ENCODE data around the gene PARD6B.

PARD6B gene

GRCh38 chr20:50716518-50716917 is 14.9 kb upstream of the PARD6B start:
- H3K4me3 ChIP-seq (ENCODE audit: low read depth, low read length): no peak overlapping the region
- H3K36me3 ChIP-seq: no peaks in the 10 kb centered on the region
- no peak for DNase-seq
- H3K9me3 ChIP-seq (ENCODE audit: severe bottlenecking): no peaks in the 10 kb centered on the region
- no peak for TF ChIP-seq CTCF (IDR thresholded peaks at IDR 0.05; ENCODE audit: low read depth, low read length)
- H3K27ac ChIP-seq: no peak overlapping the region
- no peaks in the 10 kb centered on the region for H3K27me3 ChIP-seq (ENCODE audit: insufficient read depth, low read depth, severe bottlenecking)

- Histone ChIP-seq H3K27ac (no peak overlapping the region), H3K36me3 (no peaks in the 10 kb centered on the region), H3K4me3 (ENCODE audit: low read depth, low read length) (no peak overlapping the region), H3K27me3 (ENCODE audit: insufficient read depth, low read depth, severe bottlenecking) (no peaks in the 10 kb centered on the region), H3K9me3 (ENCODE audit: severe bottlenecking) (no peaks in the 10 kb centered on the region)
- no peak for TF ChIP-seq CTCF (IDR thresholded peaks at IDR 0.05; ENCODE audit: low read depth, low read length)
- no peak for DNase-seq
These were observed 14.1 kb upstream of the PARD6B start for GRCh38 chr20:50717312-50717711.

- Histone ChIP-seq H3K4me3 (ENCODE audit: low read depth, low read length) (no peak overlapping the region), H3K27ac (no peak overlapping the region), H3K27me3 (ENCODE audit: insufficient read depth, low read depth, severe bottlenecking) (no peaks in the 10 kb centered on the region), H3K9me3 (ENCODE audit: severe bottlenecking) (no peaks in the 10 kb centered on the region), H3K36me3 (no peaks in the 10 kb centered on the region)
- no peak for DNase-seq
- TF ChIP-seq CTCF (IDR thresholded peaks at IDR 0.05; ENCODE audit: low read depth, low read length): peak; percentile 42
These were observed 13.2 kb upstream of the PARD6B start for GRCh38 chr20:50717974-50718761.

GRCh38 chr20:50719328-50719727 is 12.1 kb upstream of the PARD6B start:
- H3K4me3 ChIP-seq (ENCODE audit: low read depth, low read length): no peak overlapping the region
- TF ChIP-seq CTCF (IDR thresholded peaks at IDR 0.05; ENCODE audit: low read depth, low read length): no peak
- no peaks in the 10 kb centered on the region for H3K27me3 ChIP-seq (ENCODE audit: insufficient read depth, low read depth, severe bottlenecking)
- no peaks in the 10 kb centered on the region for H3K36me3 ChIP-seq
- DNase-seq: no peak
- no peak overlapping the region for H3K27ac ChIP-seq
- no peaks in the 10 kb centered on the region for H3K9me3 ChIP-seq (ENCODE audit: severe bottlenecking)

GRCh38 chr20:50720026-50720425 is 11.4 kb upstream of the PARD6B start:
- Histone ChIP-seq H3K4me3 (ENCODE audit: low read depth, low read length) (no peak overlapping the region), H3K36me3 (no peaks in the 10 kb centered on the region), H3K27me3 (ENCODE audit: insufficient read depth, low read depth, severe bottlenecking) (no peaks in the 10 kb centered on the region), H3K9me3 (ENCODE audit: severe bottlenecking) (no peaks in the 10 kb centered on the region), H3K27ac (no peak overlapping the region)
- DNase-seq: no peak
- TF ChIP-seq CTCF (IDR thresholded peaks at IDR 0.05; ENCODE audit: low read depth, low read length): no peak

GRCh38 chr20:50720582-50720981 is 10.8 kb upstream of the PARD6B start:
- Histone ChIP-seq H3K9me3 (ENCODE audit: severe bottlenecking) (no peaks in the 10 kb centered on the region), H3K36me3 (no peaks in the 10 kb centered on the region), H3K27ac (no peak overlapping the region), H3K27me3 (ENCODE audit: insufficient read depth, low read depth, severe bottlenecking) (no peaks in the 10 kb centered on the region), H3K4me3 (ENCODE audit: low read depth, low read length) (no peak overlapping the region)
- no peak for DNase-seq
- TF ChIP-seq CTCF (IDR thresholded peaks at IDR 0.05; ENCODE audit: low read depth, low read length): no peak

Measured in WERI-Rb-1 (cell line).